C4-2B (cell line): ENCODE results near the gene PFN4.
"Not testable (repeated sequence)": the region's sequence is repeated elsewhere in the genome, so short reads cannot be mapped to it uniquely, and the experiment has no call there.

Source experiments
- CTCF ChIP-seq: fragments of 450-650 bp; conservative IDR thresholded peaks from 2 replicates; pipeline ENCODE4 v1.5.1; 2017; ENCODE audit warnings: mild to moderate bottlenecking
- ZFX ChIP-seq: fragments of 450-650 bp; IDR thresholded peaks from 2 replicates; pipeline ENCODE4 v1.6.1; 2017

GRCh38 chr2:24100732-24101131, 22.4 kb downstream of the PFN4 start:
- TF ChIP-seq CTCF, ZFX: not testable (repeated sequence)
